K562 (cell line): ENCODE measurements around the gene CNR1. TPM values are rescaled to one million over a fixed set of nuclear protein-coding genes. Genes with fewer than 3 reads are reported as not detected.

Experiments
- E2F6 ChIP-seq, 2 experiments: IDR thresholded peaks; 2 replicates each; pipeline ENCODE4 v1.6.1; 2011; ENCODE audit warnings: borderline replicate concordance in 1 of 2, control low read depth in 1 of 2, low read depth in 1 of 2, low read length in 1 of 2, mild to moderate bottlenecking in 1 of 2, mixed read lengths in 1 of 2, moderate library complexity in 1 of 2; ENCODE audit not compliant: insufficient read depth in 1 of 2, insufficient read length in 1 of 2, poor library complexity in 1 of 2, severe bottlenecking in 1 of 2; ENCODE audit errors: extremely low read depth in 1 of 2
- ETS1 ChIP-seq: conservative IDR thresholded peaks from 2 replicates; pipeline ENCODE4 v1.6.1; 2011; ENCODE audit warnings: low read depth, mild to moderate bottlenecking, low read length; ENCODE audit not compliant: control insufficient read depth
- JUNB ChIP-seq: fragments of 450-650 bp; formaldehyde crosslinking; conservative IDR thresholded peaks from 2 replicates; pipeline ENCODE4 v1.4.0; 2020; ENCODE audit warnings: mild to moderate bottlenecking
- PTRF ChIP-seq: fragments of 450-650 bp; IDR thresholded peaks from 2 replicates; pipeline ENCODE4 v1.6.1; 2016; ENCODE audit warnings: mild to moderate bottlenecking, missing genetic modification characterization, missing compliant biosample characterization
- RBM22 ChIP-seq: fragments of 200-400 bp; formaldehyde crosslinking; IDR thresholded peaks from 2 replicates; pipeline ENCODE4 v1.6.1; 2018; ENCODE audit warnings: low read length, low read depth; ENCODE audit not compliant: poor library complexity, severe bottlenecking
- SMARCE1 ChIP-seq: fragments of 450-650 bp; IDR thresholded peaks from 2 replicates; pipeline ENCODE4 v1.7.1; 2016; ENCODE audit warnings: mild to moderate bottlenecking
- SNRNP70 ChIP-seq: fragments of 200-400 bp; formaldehyde crosslinking; optimal IDR thresholded peaks from 2 replicates; pipeline ENCODE3; 2017; ENCODE audit warnings: low read depth, low read length
- SOX6 ChIP-seq: fragments of 450-650 bp; IDR thresholded peaks from 2 replicates; pipeline ENCODE4 v1.6.1; 2014; ENCODE audit warnings: mild to moderate bottlenecking
- STAT6 ChIP-seq: sonication (generic); formaldehyde crosslinking; IDR thresholded peaks from 2 replicates; pipeline ENCODE4 v1.8.1; 2023; ENCODE audit warnings: mild to moderate bottlenecking, missing genetic modification reagents
- TCF7L2 ChIP-seq: fragments of 150-350 bp; IDR thresholded peaks from 2 replicates; pipeline ENCODE4 v1.6.1; 2016; ENCODE audit warnings: low read depth, mild to moderate bottlenecking, low read length, moderate library complexity
- U2AF1 ChIP-seq: fragments of 200-400 bp; formaldehyde crosslinking; optimal IDR thresholded peaks from 2 replicates; pipeline ENCODE3; 2017; ENCODE audit warnings: mild to moderate bottlenecking, low read depth, low read length, moderate library complexity
- VEZF1 ChIP-seq: fragments of 200-800 bp; sonication (Bioruptor generic); IDR thresholded peaks from 2 replicates; pipeline ENCODE4 v1.6.1; 2017; ENCODE audit warnings: missing genetic modification characterization, missing compliant biosample characterization
- ZNF143 ChIP-seq: sonication (generic); formaldehyde crosslinking; IDR thresholded peaks from 2 replicates; pipeline ENCODE4 v1.9.0; 2022; ENCODE audit warnings: mild to moderate bottlenecking, missing genetic modification reagents
- ZNF280A ChIP-seq: fragments of 450-650 bp; IDR thresholded peaks from 2 replicates; pipeline ENCODE4 v1.6.1; 2018; ENCODE audit warnings: mild to moderate bottlenecking, low read depth; ENCODE audit not compliant: partially characterized antibody
- ZNF280B ChIP-seq: fragments of 250-450 bp; sonication (Bioruptor Pico); IDR thresholded peaks from 2 replicates; pipeline ENCODE4 v1.5.1; 2021; ENCODE audit warnings: mild to moderate bottlenecking
- ZNF586 ChIP-seq: fragments of 450-650 bp; formaldehyde crosslinking; conservative IDR thresholded peaks from 2 replicates; pipeline ENCODE4 v1.4.0; 2020; ENCODE audit warnings: mild to moderate bottlenecking, moderate library complexity
- polyA plus RNA-seq, 8 experiments: library from polyadenylated mRNA; depleted of rRNA in 4 of 8; stranded (reverse) in 5 of 8; unstranded in 3 of 8; fragments of >200 nt; fragmentation: Nextera tagmentation in 2 of 8; fragmentation: Illumina TruSeq in 1 of 8; extraction: Ambion mirVana in 2 of 8; extraction: Trizol in 1 of 8; gene quantifications; 2 replicates each; pipeline versions ENCODE4 v1.2.1 to v1.2.3, GENCODE V29; 2011 to 2014; ENCODE audit warnings: inconsistent platforms in 1 of 8, missing spikeins in 1 of 8
- total RNA-seq, 7 experiments: library from RNA; depleted of rRNA in 6 of 7; stranded (reverse); fragments of >200 nt in 6 of 7; fragmentation: Illumina TruSeq in 2 of 7; extraction: Trizol in 2 of 7; gene quantifications; 2 replicates each; pipeline versions ENCODE4 v1.2.1 to v1.2.3, GENCODE V29; 2011 to 2021; ENCODE audit warnings: low replicate concordance in 1 of 7

CNR1 gene
- total and polyA plus RNA-seq, 9 of the 15 experiments (the other 6 are each of a cell fraction or from before 2014, with no cell fraction given) = 0.50 to 1.9 (median 1.2) TPM; not detected in 1

- no peak for TF ChIP-seq STAT6 (CRISPR knock-in tag)
- peak; percentile 66; the same call in 1 of the 2 replicates for TF ChIP-seq SMARCE1
- TF ChIP-seq ETS1 = no peak
- no peak; the same call in 1 of the 2 replicates for TF ChIP-seq VEZF1 (CRISPR knock-in tag)
- no peak for TF ChIP-seq U2AF1
- TF ChIP-seq ZNF143 (CRISPR knock-in tag) = no peak
- no peak for TF ChIP-seq JUNB (CRISPR knock-in tag)
- no peak for TF ChIP-seq SNRNP70
- no peak for TF ChIP-seq E2F6 (IDR thresholded peaks at IDR 0.05; ENCODE audit: borderline replicate concordance in 1 of 2, extremely low read depth in 1 of 2, insufficient read depth in 1 of 2, insufficient read length in 1 of 2, low read depth in 1 of 2, low read length in 1 of 2, poor library complexity in 1 of 2, severe bottlenecking in 1 of 2)
- TF ChIP-seq SOX6 = peak; percentile 80
- TF ChIP-seq ZNF280A = no peak
- no peak for TF ChIP-seq ZNF586
- no peak for TF ChIP-seq RBM22
- TF ChIP-seq ZNF280B (CRISPR knock-in tag) = no peak
- no peak for TF ChIP-seq PTRF (tag)
- TF ChIP-seq TCF7L2 = no peak
These were observed 5.2 kb upstream of the CNR1 start (continued) for GRCh38 chr6:88171312-88171711.
